ENCODE data around the gene MOV10L1.
"Not testable (repeated sequence)": the region's sequence is repeated elsewhere in the genome, so short reads cannot be mapped to it uniquely, and the experiment has no call there.

Gene MOV10L1

GRCh38 chr22:50190182-50190940 is 100.6 kb downstream of the MOV10L1 start:
- DNase-seq, result peak; percentile 81

GRCh38 chr22:50190941-50191741 is 101.3 kb downstream of the MOV10L1 start:
- DNase-seq, result no peak

GRCh38 chr22:50192436-50193204 is 102.8 kb downstream of the MOV10L1 start:
- no peak for DNase-seq

- DNase-seq, result no peak
These were observed 103.8 kb downstream of the MOV10L1 start for GRCh38 chr22:50193621-50194020.

- DNase-seq, result no peak
These were observed 104.4 kb downstream of the MOV10L1 start for GRCh38 chr22:50194037-50194805.

GRCh38 chr22:50196256-50196655 is 106.5 kb downstream of the MOV10L1 start:
- no peak for DNase-seq

GRCh38 chr22:50197000-50197800 is 107.4 kb downstream of the MOV10L1 start:
- no peak for DNase-seq

- no peak for DNase-seq
These were observed 108.2 kb downstream of the MOV10L1 start for GRCh38 chr22:50197856-50198623.

- DNase-seq, result no peak
These were observed 108.8 kb downstream of the MOV10L1 start for GRCh38 chr22:50198624-50199017.

- no peak for DNase-seq
These were observed 109.5 kb downstream of the MOV10L1 start for GRCh38 chr22:50199251-50199721.

- DNase-seq, result no peak
These were observed 110.1 kb downstream of the MOV10L1 start for GRCh38 chr22:50199829-50200460.

- DNase-seq, result peak; percentile 83
These were observed 110.8 kb downstream of the MOV10L1 start, which contains the start of gene SELENOO for GRCh38 chr22:50200461-50201190. Gene SELENOO, plus strand, starts transcription at chr22:50201011. Its CDS starts 26 bp downstream, at chr22:50201037.

GRCh38 chr22:50201191-50202129 is 111.7 kb downstream of the MOV10L1 start:
- no peak for DNase-seq

- DNase-seq, result no peak
These were observed 112.4 kb downstream of the MOV10L1 start for GRCh38 chr22:50202130-50202666.

GRCh38 chr22:50203288-50203687 is 113.5 kb downstream of the MOV10L1 start:
- DNase-seq, result no peak

GRCh38 chr22:50204571-50204970 is 114.8 kb downstream of the MOV10L1 start:
- no peak for DNase-seq

GRCh38 chr22:50204998-50205397 is 115.2 kb downstream of the MOV10L1 start:
- not testable (repeated sequence) for DNase-seq
